Fibroblast of lung (primary cell): ENCODE measurements around the gene BFSP2.

ENCODE experiments used
- CTCF ChIP-seq, 2 donors: IDR thresholded peaks in 1 of 2; conservative IDR thresholded peaks in 1 of 2; 1 replicate in 1 of 2; 2 replicates in 1 of 2; pipeline ENCODE4 v1.5.1; 2011 to 2012; ENCODE audit warnings: low read length in 2 of 2, control low read depth in 1 of 2, inconsistent platforms in 1 of 2, low read depth in 1 of 2, mild to moderate bottlenecking in 1 of 2
- EZH2 ChIP-seq: IDR thresholded peaks from 2 replicates; pipeline ENCODE4 v1.5.1; 2012; ENCODE audit warnings: low read length, control low read depth, mild to moderate bottlenecking; ENCODE audit errors: missing control alignments

GRCh38 chr3:133371181-133371580 is 28.7 kb upstream of the BFSP2 start:
- TF ChIP-seq CTCF (conservative IDR thresholded peaks at IDR 0.05 in 1 of 2, IDR thresholded peaks at IDR 0.05 in 1 of 2; ENCODE audit: low read depth in 1 of 2, low read length in 2 of 2) (no peak), EZH2 (no peak)
